H1 (cell line): ENCODE measurements around the gene DEAF1. TPM values are rescaled to one million over a fixed set of nuclear protein-coding genes. Genes with fewer than 3 reads are reported as not detected.
"Not testable (repeated sequence)": the region's sequence is repeated elsewhere in the genome, so short reads cannot be mapped to it uniquely, and the experiment has no call there.

Source experiments
- CTCF ChIA-PET: fragments of 300-600 bp; sonication (Branson Sonifier 250); formaldehyde crosslinking; loops from one replicate; lab custom pipeline; 2021; ENCODE audit not compliant: partially characterized antibody; lab: Charles Lee
- POLR2A ChIA-PET: fragments of 300-600 bp; sonication (Branson Sonifier 250); formaldehyde crosslinking; loops from one replicate; lab custom pipeline; 2021; ENCODE audit warnings: inconsistent platforms; ENCODE audit not compliant: partially characterized antibody; lab: Charles Lee
- DNase-seq, 2 experiments: peaks; one replicate each; pipeline versions ENCODE4 v3.0.0 to v3.0.0-alpha.2; 2010 to 2022; ENCODE audit warnings: low spot score in 2 of 2, low read depth in 1 of 2, mixed read lengths in 1 of 2
- FAIRE-seq: peaks from 2 replicates; lab custom pipeline; 2011; peaks lifted over from hg19 to GRCh38; lab: Jason Lieb, UNC
- H2AFZ ChIP-seq: 2 replicates; pipeline ENCODE4 v1.8.1; 2012; ENCODE audit warnings: low read length, inconsistent platforms
- H2AK5ac ChIP-seq: 2 replicates; pipeline ENCODE4 v1.6.1; 2013; ENCODE audit warnings: low read depth, low read length
- H2BK120ac ChIP-seq: replicated peaks from 2 replicates; pipeline ENCODE3; 2013; ENCODE audit warnings: low read depth, low read length, inconsistent platforms
- H2BK12ac ChIP-seq: 2 replicates; pipeline ENCODE4 v1.6.1; 2013; ENCODE audit warnings: low read depth, low read length
- H2BK15ac ChIP-seq: 2 replicates; pipeline ENCODE4 v1.6.1; 2013; ENCODE audit warnings: low read length
- H2BK20ac ChIP-seq: 2 replicates; pipeline ENCODE4 v1.6.1; 2013; ENCODE audit warnings: low read length
- H2BK5ac ChIP-seq: 2 replicates; pipeline ENCODE4 v1.6.1; 2013; ENCODE audit warnings: low read depth, low read length
- H3K14ac ChIP-seq: 2 replicates; pipeline ENCODE4 v1.6.1; 2013; ENCODE audit warnings: inconsistent platforms; ENCODE audit not compliant: insufficient read length
- H3K18ac ChIP-seq: 2 replicates; pipeline ENCODE4 v1.6.1; 2013; ENCODE audit warnings: low read length; ENCODE audit errors: extremely low read depth
- H3K23ac ChIP-seq: 2 replicates; pipeline ENCODE4 v1.6.1; 2013; ENCODE audit warnings: inconsistent platforms; ENCODE audit not compliant: insufficient read length
- H3K23me2 ChIP-seq: 2 replicates; pipeline ENCODE4 v1.6.1; 2013; ENCODE audit warnings: low read depth, low read length
- H3K27ac ChIP-seq: 2 replicates; pipeline ENCODE4 v1.6.1; 2011; ENCODE audit warnings: low read depth, low read length, inconsistent platforms
- H3K27me3 ChIP-seq, 4 experiments: replicated peaks in 1 of 4; 1 replicate in 1 of 4; 2 replicates in 3 of 4; pipeline versions ENCODE4 v1.6.1 to v1.8.1; 2011 to 2013; ENCODE audit warnings: low read length in 3 of 4, mild to moderate bottlenecking in 3 of 4, inconsistent platforms in 2 of 4, mixed read lengths in 2 of 4, moderate library complexity in 1 of 4; ENCODE audit not compliant: control insufficient read depth in 3 of 4, insufficient read depth in 3 of 4; ENCODE audit errors: extremely low read depth in 1 of 4
- H3K36me3 ChIP-seq, 4 experiments: 2 replicates each; pipeline versions ENCODE4 v1.6.1 to v1.8.1; 2011 to 2013; ENCODE audit warnings: mild to moderate bottlenecking in 4 of 4, low read length in 3 of 4, moderate library complexity in 2 of 4, control low read depth in 1 of 4, inconsistent platforms in 1 of 4; ENCODE audit not compliant: insufficient read depth in 4 of 4, control insufficient read depth in 2 of 4
- H3K4ac ChIP-seq: replicated peaks from 2 replicates; pipeline ENCODE3; 2013; ENCODE audit warnings: low read length, low read depth, mixed read lengths, inconsistent platforms; ENCODE audit not compliant: insufficient read length
- H3K4me1 ChIP-seq, 4 experiments: replicated peaks in 1 of 4; 1 replicate in 1 of 4; 2 replicates in 3 of 4; pipeline versions ENCODE4 v1.6.1 to v1.8.1; 2011 to 2013; ENCODE audit warnings: low read length in 3 of 4, inconsistent platforms in 2 of 4, mixed read lengths in 1 of 4; ENCODE audit not compliant: insufficient read depth in 4 of 4, control insufficient read depth in 3 of 4
- H3K4me2 ChIP-seq, 2 experiments: 2 replicates each; pipeline versions ENCODE4 v1.6.1 to v1.8.1; 2011 to 2013; ENCODE audit warnings: low read depth in 2 of 2, low read length in 2 of 2, control low read depth in 1 of 2, inconsistent platforms in 1 of 2, mild to moderate bottlenecking in 1 of 2; ENCODE audit not compliant: insufficient read depth in 1 of 2
- H3K4me3 ChIP-seq, 4 experiments: fragments of 200-600, 300-600 bp in 1 of 4; sonication (generic), shearing (Covaris generic), sonication (Bioruptor Twin) in 1 of 4; 2 replicates each; pipeline versions ENCODE4 v1.5.1 to v1.8.1; 2011 to 2016; ENCODE audit warnings: low read length in 4 of 4, low read depth in 3 of 4, control low read depth in 2 of 4, inconsistent platforms in 2 of 4, mild to moderate bottlenecking in 2 of 4, mixed read lengths in 1 of 4, moderate library complexity in 1 of 4; ENCODE audit not compliant: insufficient read depth in 2 of 4; ENCODE audit errors: extremely low read depth in 1 of 4
- H3K56ac ChIP-seq: replicated peaks from 2 replicates; pipeline ENCODE3; 2013; ENCODE audit warnings: low read depth, mild to moderate bottlenecking, mixed read lengths, low read length, inconsistent platforms; ENCODE audit not compliant: insufficient read length
- H3K79me1 ChIP-seq: 2 replicates; pipeline ENCODE4 v1.6.1; 2013; ENCODE audit warnings: low read depth, low read length, control low read depth
- H3K79me2 ChIP-seq, 2 experiments: 2 replicates each; pipeline versions ENCODE4 v1.6.1 to v1.8.1; 2012 to 2013; ENCODE audit warnings: low read length in 2 of 2, mild to moderate bottlenecking in 2 of 2, inconsistent platforms in 1 of 2; ENCODE audit not compliant: insufficient read depth in 2 of 2, control insufficient read depth in 1 of 2
- H3K9ac ChIP-seq, 4 experiments: replicated peaks in 1 of 4; 1 replicate in 1 of 4; 2 replicates in 3 of 4; pipeline versions ENCODE4 v1.6.1 to v1.8.1; 2011 to 2013; ENCODE audit warnings: low read depth in 3 of 4, low read length in 3 of 4, control low read depth in 2 of 4, mild to moderate bottlenecking in 2 of 4, moderate library complexity in 2 of 4, inconsistent platforms in 1 of 4; ENCODE audit errors: extremely low read depth in 1 of 4
- H3K9me3 ChIP-seq, 2 experiments: 2 replicates each; pipeline versions ENCODE4 v1.6.1 to v1.8.1; 2012 to 2013; ENCODE audit warnings: mild to moderate bottlenecking in 2 of 2, moderate library complexity in 2 of 2, control low read depth in 1 of 2, inconsistent platforms in 1 of 2, low read depth in 1 of 2, low read length in 1 of 2, mixed read lengths in 1 of 2; ENCODE audit not compliant: insufficient read depth in 2 of 2
- H4K20me1 ChIP-seq, 2 experiments: replicated peaks in 1 of 2; 2 replicates each; pipeline versions ENCODE3 to v1.8.1; 2011 to 2013; ENCODE audit warnings: inconsistent platforms in 2 of 2, low read length in 2 of 2, mild to moderate bottlenecking in 1 of 2; ENCODE audit not compliant: insufficient read depth in 2 of 2, control insufficient read depth in 1 of 2
- H4K5ac ChIP-seq: 2 replicates; pipeline ENCODE4 v1.6.1; 2013; ENCODE audit warnings: low read length, low read depth, mixed read lengths, inconsistent platforms; ENCODE audit not compliant: insufficient read length
- H4K8ac ChIP-seq: 2 replicates; pipeline ENCODE4 v1.8.0; 2013; ENCODE audit warnings: mild to moderate bottlenecking, moderate library complexity, low read length, inconsistent platforms; ENCODE audit not compliant: insufficient read depth; ENCODE audit errors: extremely low read depth
- H4K91ac ChIP-seq: replicated peaks from 2 replicates; pipeline ENCODE3; 2013; ENCODE audit warnings: low read length, mixed read lengths, inconsistent platforms; ENCODE audit not compliant: insufficient read length
- WGBS, 2 experiments: shearing (Covaris generic) in 1 of 2; methylation state at CpG; one replicate each; pipeline versions ENCODE4 v1.1.6 to v1.1.7; 2013 to 2015; ENCODE audit warnings: low lambda C conversion rate in 2 of 2, mixed read lengths in 2 of 2, inconsistent platforms in 1 of 2, low coverage in 1 of 2, missing lambda C conversion rate in 1 of 2; ENCODE audit not compliant: insufficient replicate concordance in 2 of 2, insufficient coverage in 1 of 2, insufficient read length in 1 of 2; ENCODE audit errors: extremely low coverage in 1 of 2, missing lambda C conversion rate in 1 of 2; 5-methylcytosine and 5-hydroxymethylcytosine counted together
- polyA plus RNA-seq, 7 experiments: library from polyadenylated mRNA; depleted of rRNA in 3 of 7; stranded (reverse) in 5 of 7; unstranded in 2 of 7; fragments of >200 nt in 5 of 7; fragments of 200-250 nt in 2 of 7; gene quantifications; 1 replicate in 5 of 7; 2 replicates in 1 of 7; 4 replicates in 1 of 7; pipeline versions ENCODE4 v1.2.1 to v1.2.3, GENCODE V29; 2011 to 2013; ENCODE audit warnings: missing spikeins in 2 of 7, mixed read lengths in 2 of 7
- total RNA-seq: library from RNA; stranded (reverse); fragmentation: NEBNext Ultra II Directional; extraction: Animal tissue kit (Norgen Biotek cat#: 25700); gene quantifications from 2 replicates; pipeline ENCODE4 v1.2.1, GENCODE V29; 2021

DEAF1 gene
- total and polyA plus RNA-seq, 2 of the 8 experiments (the other 6 are each of a cell fraction or from before 2014, with no cell fraction given): 47.3 to 58.4 TPM

DNA sequence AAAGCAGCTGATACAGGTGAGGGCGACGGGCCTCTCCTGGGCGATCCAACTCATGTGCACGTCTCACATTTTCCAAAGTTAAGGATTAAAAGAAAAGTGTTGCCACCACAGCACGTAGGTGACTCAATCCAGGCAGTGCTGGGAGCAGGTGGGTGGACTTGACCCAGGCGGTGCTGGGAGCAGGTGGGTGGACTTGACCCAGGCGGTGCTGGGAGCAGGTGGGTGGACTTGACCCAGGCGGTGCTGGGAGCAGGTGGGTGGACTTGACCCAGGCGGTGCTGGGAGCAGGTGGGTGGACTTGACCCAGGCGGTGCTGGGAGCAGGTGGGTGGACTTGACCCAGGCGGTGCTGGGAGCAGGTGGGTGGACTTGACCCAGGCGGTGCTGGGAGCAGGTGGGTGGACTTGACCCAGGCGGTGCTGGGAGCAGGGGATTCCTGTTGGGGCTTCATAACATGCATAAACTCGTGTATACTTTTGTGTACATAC, 47.3 kb downstream of the DEAF1 start:
- H3K27me3 ChIP-seq, H3K4me1 ChIP-seq, H3K9me3 ChIP-seq, H2BK5ac ChIP-seq, H2BK15ac ChIP-seq, H3K18ac ChIP-seq, H3K9ac ChIP-seq, H3K27ac ChIP-seq, H3K79me1 ChIP-seq, H2AK5ac ChIP-seq, H2BK12ac ChIP-seq, H3K4ac ChIP-seq, H3K4me3 ChIP-seq, H2BK120ac ChIP-seq, H3K14ac ChIP-seq, H3K23ac ChIP-seq, H3K4me2 ChIP-seq, H4K5ac ChIP-seq, H4K8ac ChIP-seq, H3K79me2 ChIP-seq, H2AFZ ChIP-seq, H4K20me1 ChIP-seq, CTCF ChIA-PET, H3K56ac ChIP-seq, DNase-seq, H2BK20ac ChIP-seq, H3K23me2 ChIP-seq, FAIRE-seq, H4K91ac ChIP-seq: not testable (repeated sequence)
- H3K36me3 ChIP-seq: peaks cover 0 to 11% (median 5%) of the 10 kb centered on the region in 4 experiments; a peak in 4 of 8 replicates
- WGBS, 2 experiments: 92% methylated on average over 8 of the region's 14 CpGs; no CpG with 5 or more reads in 1 of the 2 experiments
- POLR2A ChIA-PET: interaction anchor here (0.6 to 4.2 kb wide), 6 partner anchors 8 to 190 kb away, joined by 3 to 19 read pairs (median 4); no protein-coding TSS in a partner anchor
